IMR-90 (cell line): ENCODE measurements around the gene AKAP9. TPM values are rescaled to one million over a fixed set of nuclear protein-coding genes. Genes with fewer than 3 reads are reported as not detected.

Experiments
- ATAC-seq: fragments of 200-7000 bp; cut with Tn5 transposase; 2 replicates; pipeline ENCODE4 v1.9.1; 2020; ENCODE audit warnings: low read depth, mild to moderate bottlenecking, moderate library complexity
- BruUV-seq: library from RNA; stranded (reverse); fragments of 400-500 nt; replicated peaks from 2 replicates; lab custom pipeline; 2021; lab: Mats Ljungman, UMichigan
- CTCF ChIA-PET: fragments of 300-600 bp; formaldehyde crosslinking; extraction: SDS; loops from one replicate; lab custom pipeline; 2021; ENCODE audit warnings: antibody characterized with exemption; lab: Yijun Ruan, JAX
- POLR2A ChIA-PET: fragments of 300-600 bp; sonication (Branson Sonifier 250); formaldehyde crosslinking; loops from one replicate; lab custom pipeline; 2022; ENCODE audit warnings: antibody characterized with exemption; ENCODE audit not compliant: unreplicated experiment; lab: Charles Lee
- DNase-seq: peaks from one replicate; pipeline ENCODE4 v3.0.0; 2013
- H2AFZ ChIP-seq: replicated peaks from 2 replicates; pipeline ENCODE3; 2013; ENCODE audit warnings: low read length, mild to moderate bottlenecking; ENCODE audit not compliant: poor library complexity
- H2AK5ac ChIP-seq: 2 replicates; pipeline ENCODE4 v1.6.1; 2013; ENCODE audit warnings: low read depth, low read length, inconsistent platforms
- H2AK9ac ChIP-seq: replicated peaks from 2 replicates; pipeline ENCODE3; 2013; ENCODE audit warnings: mild to moderate bottlenecking, low read depth, low read length, moderate library complexity; ENCODE audit not compliant: poor library complexity
- H2BK120ac ChIP-seq: 2 replicates; pipeline ENCODE4 v1.6.1; 2013; ENCODE audit warnings: low read depth, low read length, inconsistent platforms
- H2BK15ac ChIP-seq: 3 replicates; pipeline ENCODE4 v1.6.1; 2013; ENCODE audit warnings: low read depth, low read length, inconsistent platforms
- H2BK20ac ChIP-seq: 2 replicates; pipeline ENCODE4 v1.6.1; 2013; ENCODE audit warnings: low read depth, mild to moderate bottlenecking, inconsistent platforms, low read length, moderate library complexity
- H2BK5ac ChIP-seq: 2 replicates; pipeline ENCODE4 v1.6.1; 2013; ENCODE audit warnings: mild to moderate bottlenecking, low read depth, low read length, inconsistent platforms; ENCODE audit not compliant: poor library complexity, severe bottlenecking
- H3K14ac ChIP-seq: replicated peaks from 2 replicates; pipeline ENCODE4 v1.6.1; 2013; ENCODE audit warnings: low read depth, low read length, inconsistent platforms
- H3K18ac ChIP-seq: 2 replicates; pipeline ENCODE4 v1.6.1; 2013; ENCODE audit warnings: low read depth, low read length, control low read depth
- H3K23ac ChIP-seq: 2 replicates; pipeline ENCODE4 v1.6.1; 2013; ENCODE audit warnings: low read depth, low read length, inconsistent platforms
- H3K27ac ChIP-seq: 2 replicates; pipeline ENCODE4 v1.5.1; 2013; ENCODE audit warnings: mild to moderate bottlenecking, control low read depth, low read length; ENCODE audit not compliant: insufficient read depth
- H3K27me3 ChIP-seq: 2 replicates; pipeline ENCODE4 v1.6.1; 2013; ENCODE audit warnings: low read length; ENCODE audit not compliant: control insufficient read depth, insufficient read depth
- H3K36me3 ChIP-seq: 2 replicates; pipeline ENCODE4 v1.6.1; 2013; ENCODE audit warnings: low read length, mixed read lengths; ENCODE audit not compliant: control insufficient read depth, insufficient read depth
- H3K4ac ChIP-seq: 2 replicates; pipeline ENCODE4 v1.6.1; 2013; ENCODE audit warnings: low read depth, low read length, inconsistent platforms
- H3K4me1 ChIP-seq: 2 replicates; pipeline ENCODE4 v1.6.1; 2013; ENCODE audit warnings: low read length, mixed read lengths; ENCODE audit not compliant: control insufficient read depth, insufficient read depth
- H3K4me2 ChIP-seq: 2 replicates; pipeline ENCODE4 v1.6.1; 2013; ENCODE audit warnings: low read depth, mild to moderate bottlenecking, control low read depth, low read length, moderate library complexity
- H3K4me3 ChIP-seq: 2 replicates; pipeline ENCODE4 v1.5.1; 2013; ENCODE audit warnings: low read depth, mild to moderate bottlenecking, control low read depth, low read length, moderate library complexity; ENCODE audit not compliant: insufficient read depth
- H3K56ac ChIP-seq: 2 replicates; pipeline ENCODE4 v1.6.1; 2013; ENCODE audit warnings: low read length, inconsistent platforms; ENCODE audit not compliant: insufficient read depth; ENCODE audit errors: extremely low read depth
- H3K79me1 ChIP-seq, 2 experiments: 2 replicates each; pipeline ENCODE4 v1.6.1; 2013; ENCODE audit warnings: low read length in 2 of 2, inconsistent platforms in 1 of 2, low read depth in 1 of 2
- H3K9ac ChIP-seq: 2 replicates; pipeline ENCODE4 v1.6.1; 2013; ENCODE audit warnings: low read depth, low read length, control low read depth
- H3K9me1 ChIP-seq: 2 replicates; pipeline ENCODE4 v1.6.1; 2013; ENCODE audit warnings: low read length, inconsistent platforms; ENCODE audit not compliant: insufficient read depth
- H3K9me3 ChIP-seq: 2 replicates; pipeline ENCODE4 v1.6.1; 2013; ENCODE audit warnings: low read length; ENCODE audit not compliant: control insufficient read depth, insufficient read depth
- H4K20me1 ChIP-seq: 2 replicates; pipeline ENCODE4 v1.6.1; 2013; ENCODE audit warnings: low read length, inconsistent platforms; ENCODE audit not compliant: insufficient read depth
- H4K5ac ChIP-seq: 2 replicates; pipeline ENCODE4 v1.6.1; 2013; ENCODE audit warnings: mild to moderate bottlenecking, low read depth, low read length, control low read depth
- H4K8ac ChIP-seq, 2 experiments: 2 replicates each; pipeline ENCODE4 v1.6.1; 2013; ENCODE audit warnings: low read depth in 2 of 2, low read length in 2 of 2, control low read depth in 1 of 2, inconsistent platforms in 1 of 2
- H4K91ac ChIP-seq: 2 replicates; pipeline ENCODE4 v1.6.1; 2013; ENCODE audit warnings: low read depth, low read length, inconsistent platforms; ENCODE audit not compliant: insufficient read depth
- CHD1 ChIP-seq: IDR thresholded peaks from 2 replicates; pipeline ENCODE4 v1.6.1; 2012; ENCODE audit warnings: low read depth, low read length, improper control_type of control experiment
- MAFK ChIP-seq: IDR thresholded peaks from 2 replicates; pipeline ENCODE4 v1.6.1; 2012; ENCODE audit warnings: low read depth, low read length, improper control_type of control experiment
- MXI1 ChIP-seq: IDR thresholded peaks from 2 replicates; pipeline ENCODE4 v1.6.1; 2012; ENCODE audit warnings: low read depth, mild to moderate bottlenecking, low read length, moderate library complexity, borderline replicate concordance
- POLR2A ChIP-seq: IDR thresholded peaks from 2 replicates; pipeline ENCODE4 v1.6.1; 2012; ENCODE audit warnings: mild to moderate bottlenecking, low read depth, low read length
- SMC3 ChIP-seq: fragments of 150-350 bp; IDR thresholded peaks from 2 replicates; pipeline ENCODE4 v1.6.1; 2016; ENCODE audit warnings: low read depth, mild to moderate bottlenecking, antibody characterized with exemption, low read length, moderate library complexity
- WGBS, 2 experiments: methylation state at CpG; one replicate each; pipeline versions ENCODE4 v1.1.5 to v1.1.7; 2013; ENCODE audit warnings: missing lambda C conversion rate in 2 of 2; ENCODE audit not compliant: insufficient read length in 1 of 2; ENCODE audit errors: extremely low coverage in 2 of 2; 5-methylcytosine and 5-hydroxymethylcytosine counted together
- dilution Hi-C: fragments of 300-500 bp; cut with HindIII; formaldehyde crosslinking; loops from one replicate; pipeline ENCODE4 v1.14.3; 2018; ENCODE audit warnings: low sequenced_read_pairs; ENCODE audit not compliant: unreplicated experiment
- in situ Hi-C: fragments of 300-500 bp; cut with MboI; formaldehyde crosslinking; loops from 3 replicates; pipeline ENCODE4 v1.14.3; 2019; ENCODE audit warnings: low sequenced_read_pairs, inconsistent platforms, mixed read lengths
- intact Hi-C: fragments of 100-400 bp; cut with micrococcal nuclease; formaldehyde crosslinking; loops from 2 replicates; pipeline ENCODE4 v1.10.0; 2022
- polyA plus RNA-seq, 3 experiments: library from polyadenylated mRNA; depleted of rRNA; stranded (reverse); fragments of >200 nt; gene quantifications; 2 replicates each; pipeline ENCODE4 v1.2.3, GENCODE V29; 2012; ENCODE audit warnings: low replicate concordance in 1 of 3
- total RNA-seq: library from RNA; depleted of rRNA; stranded (reverse); fragments of >200 nt; gene quantifications from 2 replicates; pipeline ENCODE4 v1.2.3, GENCODE V29; 2012
- TF ChIP-seq, protein P1 (sequence below): fragments of 150-350 bp; IDR thresholded peaks from 2 replicates; pipeline ENCODE4 v1.6.1; 2017; ENCODE audit warnings: mild to moderate bottlenecking, antibody characterized with exemption, low read length, low read depth

Gene AKAP9
- total and polyA plus RNA-seq, 2 of the 4 experiments (the other 2 are of a cell fraction): 9.7 to 25.3 TPM

DNA sequence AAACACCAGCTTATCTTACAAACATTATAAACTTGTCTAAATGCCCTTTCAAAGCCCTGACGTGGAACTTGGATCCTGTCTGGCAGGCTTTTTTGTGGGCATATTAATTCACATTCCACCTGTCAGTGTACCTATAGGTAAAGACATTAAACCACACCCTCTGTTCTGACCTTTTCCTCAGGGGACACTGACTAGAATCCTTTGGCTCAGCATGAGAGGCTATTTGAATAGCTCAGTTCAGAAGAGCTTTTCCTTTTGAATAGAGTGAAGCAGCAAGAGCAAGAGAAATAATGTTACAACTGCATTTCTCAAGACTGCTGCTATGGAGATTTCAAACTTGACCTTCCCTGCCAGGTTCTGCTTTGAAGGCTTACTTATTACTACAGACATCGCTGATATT is 116.7 kb downstream of the AKAP9 start:
- no peak for TF ChIP-seq MAFK
- TF ChIP-seq SMC3: no peak
- TF ChIP-seq, protein P1, sequence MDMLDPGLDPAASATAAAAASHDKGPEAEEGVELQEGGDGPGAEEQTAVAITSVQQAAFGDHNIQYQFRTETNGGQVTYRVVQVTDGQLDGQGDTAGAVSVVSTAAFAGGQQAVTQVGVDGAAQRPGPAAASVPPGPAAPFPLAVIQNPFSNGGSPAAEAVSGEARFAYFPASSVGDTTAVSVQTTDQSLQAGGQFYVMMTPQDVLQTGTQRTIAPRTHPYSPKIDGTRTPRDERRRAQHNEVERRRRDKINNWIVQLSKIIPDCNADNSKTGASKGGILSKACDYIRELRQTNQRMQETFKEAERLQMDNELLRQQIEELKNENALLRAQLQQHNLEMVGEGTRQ: no peak
- no peak for TF ChIP-seq CHD1
- no peak for TF ChIP-seq POLR2A
- no peak for TF ChIP-seq MXI1
- Histone ChIP-seq H2AFZ (no peak overlapping the region), H3K9me3 (no peaks in the 10 kb centered on the region), H3K18ac (no peak overlapping the region), H3K4ac (no peak overlapping the region), H3K79me1 (no peaks in the 10 kb centered on the region; a peak in 2 of 4 replicates), H3K9ac (no peak overlapping the region), H2BK15ac (no peak overlapping the region), H4K91ac (no peak overlapping the region), H2BK20ac (no peak overlapping the region), H3K36me3 (peaks cover 4% of the 10 kb centered on the region; the same call in 1 of the 2 replicates), H2BK5ac (no peak overlapping the region), H4K8ac (no peak overlapping the region), H3K14ac (no peak overlapping the region), H3K27me3 (no peaks in the 10 kb centered on the region), H3K4me3 (no peak overlapping the region), H2AK5ac (no peak overlapping the region), H4K5ac (no peak overlapping the region), H3K4me2 (no peak overlapping the region), H4K20me1 (no peaks in the 10 kb centered on the region), H3K27ac (no peak overlapping the region), H3K23ac (no peak overlapping the region), H2BK120ac (no peak overlapping the region), H3K56ac (no peak overlapping the region), H2AK9ac (no peak overlapping the region), H3K4me1 (no peaks in the 10 kb centered on the region), H3K9me1 (no peaks in the 10 kb centered on the region)
- intact Hi-C loops (no loop called here), in situ Hi-C loops (no loop called here), dilution Hi-C loops (no loop called here)
- ChIA-PET POLR2A (no interaction called here), CTCF (no interaction called here)
- DNase-seq (no peak), ATAC-seq (no peak)
- no TSS peak for BruUV-seq
- WGBS, 2 experiments: 80% methylated on average over 1 of the region's 2 CpGs; no CpG with 5 or more reads in 1 of the 2 experiments
